ENCODE data around the gene HIC2.

Gene HIC2

GRCh38 chr22:21444701-21445436, 27.7 kb downstream of the HIC2 start:
- Histone ChIP-seq H3F3A (ENCODE audit: insufficient read depth, low read length) (no peaks in the 10 kb centered on the region), H3K9me3 (replicated peaks; ENCODE audit: insufficient read depth, low read length) (no peaks in the 10 kb centered on the region), H2AFZ (ENCODE audit: low read length) (no peak overlapping the region), H3K4me2 (ENCODE audit: low read depth, low read length) (no peak overlapping the region), H3K27me3 (replicated peaks; ENCODE audit: insufficient read depth, low read length) (no peaks in the 10 kb centered on the region), H3K9ac (ENCODE audit: low read length) (no peak overlapping the region), H3K4me1 (ENCODE audit: low read length) (no peaks in the 10 kb centered on the region), H3K27ac (ENCODE audit: low read length) (no peak overlapping the region), H4K20me1 (ENCODE audit: insufficient read depth, low read length) (no peaks in the 10 kb centered on the region), H3K9me2 (replicated peaks; ENCODE audit: insufficient read depth, low read length) (no peaks in the 10 kb centered on the region), H3K79me2 (ENCODE audit: low read length) (0 out of 2 replicates have a peak, but pooled peaks cover 9% of the 10 kb centered on the region), H3K36me3 (replicated peaks; ENCODE audit: insufficient read depth, low read length) (no peaks in the 10 kb centered on the region), H3K4me3 (ENCODE audit: low read length) (no peak overlapping the region)
- DNase-seq = no peak
- TF ChIP-seq EZH2 (optimal IDR thresholded peaks at IDR 0.05; ENCODE audit: low read depth, low read length) = no peak

GRCh38 chr22:21445437-21446127, 28.4 kb downstream of the HIC2 start:
- Histone ChIP-seq H3K4me1 (ENCODE audit: low read length) (no peaks in the 10 kb centered on the region), H4K20me1 (ENCODE audit: insufficient read depth, low read length) (no peaks in the 10 kb centered on the region), H3K79me2 (ENCODE audit: low read length) (0 out of 2 replicates have a peak, but pooled peaks cover 9% of the 10 kb centered on the region), H3F3A (ENCODE audit: insufficient read depth, low read length) (no peaks in the 10 kb centered on the region), H3K27ac (ENCODE audit: low read length) (no peak overlapping the region), H3K36me3 (replicated peaks; ENCODE audit: insufficient read depth, low read length) (no peaks in the 10 kb centered on the region), H3K9ac (ENCODE audit: low read length) (no peak overlapping the region), H2AFZ (ENCODE audit: low read length) (no peak overlapping the region), H3K9me3 (replicated peaks; ENCODE audit: insufficient read depth, low read length) (no peaks in the 10 kb centered on the region), H3K27me3 (replicated peaks; ENCODE audit: insufficient read depth, low read length) (no peaks in the 10 kb centered on the region), H3K9me2 (replicated peaks; ENCODE audit: insufficient read depth, low read length) (no peaks in the 10 kb centered on the region), H3K4me2 (ENCODE audit: low read depth, low read length) (no peak overlapping the region), H3K4me3 (ENCODE audit: low read length) (no peak overlapping the region)
- no peak for TF ChIP-seq CTCF (IDR thresholded peaks at IDR 0.05; ENCODE audit: low read length)
- TF ChIP-seq EZH2 (optimal IDR thresholded peaks at IDR 0.05; ENCODE audit: low read depth, low read length) = no peak
- no peak for TF ChIP-seq EZH2phosphoT487 (IDR thresholded peaks at IDR 0.05; ENCODE audit: low read length)
- no peak for DNase-seq

GRCh38 chr22:21446128-21446826, 29.1 kb downstream of the HIC2 start:
- no peaks in the 10 kb centered on the region for H3K27me3 ChIP-seq (replicated peaks; ENCODE audit: insufficient read depth, low read length)
- no peak overlapping the region for H3K9ac ChIP-seq (ENCODE audit: low read length)
- TF ChIP-seq CTCF (IDR thresholded peaks at IDR 0.05; ENCODE audit: low read length) (no peak), EZH2 (optimal IDR thresholded peaks at IDR 0.05; ENCODE audit: low read depth, low read length) (no peak), EZH2phosphoT487 (IDR thresholded peaks at IDR 0.05; ENCODE audit: low read length) (no peak)

More at GRCh38 chr22:21446128-21446826, 29.1 kb downstream of the HIC2 start:
- Histone ChIP-seq H3K9me3 (replicated peaks; ENCODE audit: insufficient read depth, low read length) (no peaks in the 10 kb centered on the region), H3K4me3 (ENCODE audit: low read length) (no peak overlapping the region), H4K20me1 (ENCODE audit: insufficient read depth, low read length) (no peaks in the 10 kb centered on the region), H3K9me2 (replicated peaks; ENCODE audit: insufficient read depth, low read length) (no peaks in the 10 kb centered on the region), H3F3A (ENCODE audit: insufficient read depth, low read length) (no peaks in the 10 kb centered on the region), H2AFZ (ENCODE audit: low read length) (no peak overlapping the region), H3K27ac (ENCODE audit: low read length) (no peak overlapping the region), H3K36me3 (replicated peaks; ENCODE audit: insufficient read depth, low read length) (no peaks in the 10 kb centered on the region), H3K79me2 (ENCODE audit: low read length) (0 out of 2 replicates have a peak, but pooled peaks cover 9% of the 10 kb centered on the region), H3K4me1 (ENCODE audit: low read length) (no peaks in the 10 kb centered on the region), H3K4me2 (ENCODE audit: low read depth, low read length) (no peak overlapping the region)
- no peak for DNase-seq

Measured in MM.1S (cell line).